HEK293 (cell line): Measurements from ENCODE around the gene ING1.

ENCODE experiments used
- CTCF ChIA-PET: fragments of 350-600 bp; formaldehyde crosslinking; extraction: SDS; loops from one replicate; lab custom pipeline; 2021; ENCODE audit warnings: antibody characterized with exemption; lab: Yijun Ruan, JAX
- POLR2A ChIA-PET: fragments of 300-600 bp; formaldehyde crosslinking; extraction: SDS; loops from one replicate; lab custom pipeline; 2020; ENCODE audit warnings: antibody characterized with exemption, inconsistent platforms; lab: Yijun Ruan, JAX
- H3K27ac ChIP-seq: fragments of 200-500 bp; sonication (Bioruptor generic); 2 replicates; pipeline ENCODE4 v1.5.1; 2014; ENCODE audit warnings: low read depth, low read length, control low read depth, inconsistent platforms; ENCODE audit errors: extremely low read depth
- H3K36me3 ChIP-seq, 2 experiments: fragments of 200-500 bp in 1 of 2; sonication (Bioruptor generic) in 1 of 2; 1 replicate in 1 of 2; 2 replicates in 1 of 2; pipeline ENCODE4 v1.5.1; 2014 to 2017; ENCODE audit warnings: inconsistent platforms in 2 of 2, low read length in 2 of 2; ENCODE audit not compliant: control insufficient read depth in 2 of 2, insufficient read depth in 1 of 2
- H3K4me1 ChIP-seq: fragments of 200-500 bp; sonication (Bioruptor generic); 2 replicates; pipeline ENCODE4 v1.5.1; 2014; ENCODE audit warnings: mild to moderate bottlenecking, low read length, inconsistent platforms; ENCODE audit not compliant: control insufficient read depth, insufficient read depth
- H3K4me3 ChIP-seq: 2 replicates; pipeline ENCODE4 v1.5.1; 2011; ENCODE audit warnings: low read depth, mild to moderate bottlenecking, control low read depth, low read length, moderate library complexity
- H3K9me3 ChIP-seq: fragments of 200-500 bp; sonication (Bioruptor generic); 2 replicates; pipeline ENCODE4 v1.5.1; 2014; ENCODE audit warnings: low read depth, low read length, inconsistent platforms; ENCODE audit not compliant: control insufficient read depth, insufficient read depth
- ATF2 ChIP-seq: fragments of 450-650 bp; formaldehyde crosslinking; IDR thresholded peaks from 2 replicates; pipeline ENCODE4 v1.5.1; 2016; ENCODE audit warnings: missing biosample characterization, missing genetic modification characterization, low read depth
- BCL11A ChIP-seq: fragments of 450-650 bp; formaldehyde crosslinking; IDR thresholded peaks from 2 replicates; pipeline ENCODE4 v1.5.1; 2016; ENCODE audit warnings: low read depth, missing biosample characterization, missing genetic modification characterization
- GLI4 ChIP-seq: fragments of 450-650 bp; formaldehyde crosslinking; IDR thresholded peaks from 2 replicates; pipeline ENCODE4 v1.5.1; 2016; ENCODE audit warnings: missing biosample characterization, missing genetic modification characterization
- KLF9 ChIP-seq: fragments of 450-650 bp; formaldehyde crosslinking; IDR thresholded peaks from 2 replicates; pipeline ENCODE4 v1.5.1; 2016; ENCODE audit warnings: missing biosample characterization, missing genetic modification characterization, low read depth
- PRDM10 ChIP-seq: fragments of 450-650 bp; formaldehyde crosslinking; IDR thresholded peaks from 2 replicates; pipeline ENCODE4 v1.5.1; 2016; ENCODE audit warnings: missing biosample characterization, missing genetic modification characterization
- RBAK ChIP-seq: fragments of 450-650 bp; formaldehyde crosslinking; IDR thresholded peaks from 2 replicates; pipeline ENCODE4 v1.5.1; 2016; ENCODE audit warnings: missing biosample characterization, missing genetic modification characterization
- SP3 ChIP-seq: fragments of 450-650 bp; formaldehyde crosslinking; IDR thresholded peaks from 2 replicates; pipeline ENCODE4 v1.5.1; 2016; ENCODE audit warnings: missing biosample characterization, missing genetic modification characterization
- ZBTB20 ChIP-seq: fragments of 450-650 bp; formaldehyde crosslinking; IDR thresholded peaks from 2 replicates; pipeline ENCODE4 v1.5.1; 2016; ENCODE audit warnings: missing biosample characterization, missing genetic modification characterization
- ZFHX2 ChIP-seq: fragments of 450-650 bp; formaldehyde crosslinking; conservative IDR thresholded peaks from 2 replicates; pipeline ENCODE4 v1.5.1; 2016; ENCODE audit warnings: missing biosample characterization, missing genetic modification characterization
- ZFP41 ChIP-seq: fragments of 450-650 bp; formaldehyde crosslinking; IDR thresholded peaks from 2 replicates; pipeline ENCODE4 v1.5.1; 2016; ENCODE audit warnings: missing biosample characterization, missing genetic modification characterization, borderline replicate concordance
- ZIC2 ChIP-seq: fragments of 450-650 bp; formaldehyde crosslinking; IDR thresholded peaks from 2 replicates; pipeline ENCODE4 v1.5.1; 2016; ENCODE audit warnings: missing biosample characterization, missing genetic modification characterization
- ZNF221 ChIP-seq: fragments of 450-650 bp; formaldehyde crosslinking; IDR thresholded peaks from 2 replicates; pipeline ENCODE4 v1.5.1; 2017; ENCODE audit warnings: missing biosample characterization, missing genetic modification characterization, borderline replicate concordance
- ZNF366 ChIP-seq: fragments of 450-650 bp; formaldehyde crosslinking; conservative IDR thresholded peaks from 2 replicates; pipeline ENCODE4 v1.5.1; 2016; ENCODE audit warnings: missing biosample characterization, missing genetic modification characterization
- ZNF394 ChIP-seq: fragments of 450-650 bp; formaldehyde crosslinking; IDR thresholded peaks from 2 replicates; pipeline ENCODE4 v1.5.1; 2016; ENCODE audit warnings: missing biosample characterization, missing genetic modification characterization, mild to moderate bottlenecking, moderate library complexity, borderline replicate concordance
- ZNF658 ChIP-seq: fragments of 450-650 bp; formaldehyde crosslinking; IDR thresholded peaks from 2 replicates; pipeline ENCODE4; 2016; ENCODE audit warnings: missing biosample characterization, missing genetic modification characterization
- ZNF76 ChIP-seq: fragments of 450-650 bp; formaldehyde crosslinking; IDR thresholded peaks from 2 replicates; pipeline ENCODE4; 2016; ENCODE audit warnings: low read depth, missing biosample characterization, missing genetic modification characterization, borderline replicate concordance
- ZNF768 ChIP-seq: fragments of 450-650 bp; formaldehyde crosslinking; IDR thresholded peaks from 2 replicates; pipeline ENCODE4 v1.5.1; 2018; ENCODE audit warnings: missing biosample characterization, mild to moderate bottlenecking, missing genetic modification characterization
- ZSCAN5A ChIP-seq: fragments of 450-650 bp; formaldehyde crosslinking; IDR thresholded peaks from 2 replicates; pipeline ENCODE4 v1.5.1; 2016; ENCODE audit warnings: missing biosample characterization, missing genetic modification characterization
- TF ChIP-seq, protein P1 (sequence below): fragments of 450-650 bp; formaldehyde crosslinking; IDR thresholded peaks from 2 replicates; pipeline ENCODE4 v1.5.1; 2016; ENCODE audit warnings: missing biosample characterization, missing genetic modification characterization
- TF ChIP-seq, protein P2 (sequence below): IDR thresholded peaks from 2 replicates; pipeline ENCODE4 v1.6.1; 2011; ENCODE audit warnings: mild to moderate bottlenecking, low read depth, low read length, borderline replicate concordance

ING1 gene

GRCh38 chr13:110706570-110707372, 6.7 kb upstream of the ING1 start:
- Histone ChIP-seq H3K27ac (no peak overlapping the region), H3K36me3 (peaks cover 0 to 17% of the 10 kb centered on the region in 2 experiments; a peak in 1 of 3 replicates), H3K9me3 (no peaks in the 10 kb centered on the region), H3K4me3 (peak overlapping the region; percentile 40), H3K4me1 (peaks cover 3% of the 10 kb centered on the region; the same call in 1 of the 2 replicates)
- CTCF ChIA-PET: no interaction called here
- TF ChIP-seq ZBTB20 (tag by site-specific recombination): 0 out of 2 replicates have a peak, but pooled peaks have one; percentile 1
- TF ChIP-seq, protein P1, sequence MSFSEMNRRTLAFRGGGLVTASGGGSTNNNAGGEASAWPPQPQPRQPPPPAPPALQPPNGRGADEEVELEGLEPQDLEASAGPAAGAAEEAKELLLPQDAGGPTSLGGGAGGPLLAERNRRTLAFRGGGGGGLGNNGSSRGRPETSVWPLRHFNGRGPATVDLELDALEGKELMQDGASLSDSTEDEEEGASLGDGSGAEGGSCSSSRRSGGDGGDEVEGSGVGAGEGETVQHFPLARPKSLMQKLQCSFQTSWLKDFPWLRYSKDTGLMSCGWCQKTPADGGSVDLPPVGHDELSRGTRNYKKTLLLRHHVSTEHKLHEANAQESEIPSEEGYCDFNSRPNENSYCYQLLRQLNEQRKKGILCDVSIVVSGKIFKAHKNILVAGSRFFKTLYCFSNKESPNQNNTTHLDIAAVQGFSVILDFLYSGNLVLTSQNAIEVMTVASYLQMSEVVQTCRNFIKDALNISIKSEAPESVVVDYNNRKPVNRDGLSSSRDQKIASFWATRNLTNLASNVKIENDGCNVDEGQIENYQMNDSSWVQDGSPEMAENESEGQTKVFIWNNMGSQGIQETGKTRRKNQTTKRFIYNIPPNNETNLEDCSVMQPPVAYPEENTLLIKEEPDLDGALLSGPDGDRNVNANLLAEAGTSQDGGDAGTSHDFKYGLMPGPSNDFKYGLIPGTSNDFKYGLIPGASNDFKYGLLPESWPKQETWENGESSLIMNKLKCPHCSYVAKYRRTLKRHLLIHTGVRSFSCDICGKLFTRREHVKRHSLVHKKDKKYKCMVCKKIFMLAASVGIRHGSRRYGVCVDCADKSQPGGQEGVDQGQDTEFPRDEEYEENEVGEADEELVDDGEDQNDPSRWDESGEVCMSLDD (tag by site-specific recombination): peak; percentile 100
- peak; percentile 83; the same call in 1 of the 2 replicates for TF ChIP-seq GLI4
- TF ChIP-seq ZNF221 (tag by site-specific recombination): no peak
- TF ChIP-seq ZSCAN5A (tag by site-specific recombination): peak; percentile 7; the same call in 1 of the 2 replicates
- POLR2A ChIA-PET: interaction anchor here (2.8 kb wide), 1 partner anchor 9 kb away, joined by 35 read pairs; no protein-coding TSS in a partner anchor

- peaks cover 2% of the 10 kb centered on the region; the same call in 1 of the 2 replicates for H3K4me1 ChIP-seq
- no peaks in the 10 kb centered on the region for H3K9me3 ChIP-seq
- CTCF ChIA-PET: interaction anchor here (1.4 kb wide), 1 partner anchor 256 kb away, joined by 3 read pairs; no protein-coding TSS in a partner anchor
- H3K36me3 ChIP-seq: no peaks in the 10 kb centered on the region
- POLR2A ChIA-PET: interaction anchor here (0.6 to 1.6 kb wide), 10 partner anchors 10 to 203 kb away, joined by 3 to 12 read pairs (median 3); partner anchors contain the start of genes ANKRD10 and NAXD
- peak overlapping the region; percentile 96 for H3K4me3 ChIP-seq
- H3K27ac ChIP-seq: peak overlapping the region; percentile 71
- no peak for TF ChIP-seq RBAK
- TF ChIP-seq, protein P2, sequence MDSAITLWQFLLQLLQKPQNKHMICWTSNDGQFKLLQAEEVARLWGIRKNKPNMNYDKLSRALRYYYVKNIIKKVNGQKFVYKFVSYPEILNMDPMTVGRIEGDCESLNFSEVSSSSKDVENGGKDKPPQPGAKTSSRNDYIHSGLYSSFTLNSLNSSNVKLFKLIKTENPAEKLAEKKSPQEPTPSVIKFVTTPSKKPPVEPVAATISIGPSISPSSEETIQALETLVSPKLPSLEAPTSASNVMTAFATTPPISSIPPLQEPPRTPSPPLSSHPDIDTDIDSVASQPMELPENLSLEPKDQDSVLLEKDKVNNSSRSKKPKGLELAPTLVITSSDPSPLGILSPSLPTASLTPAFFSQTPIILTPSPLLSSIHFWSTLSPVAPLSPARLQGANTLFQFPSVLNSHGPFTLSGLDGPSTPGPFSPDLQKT: no peak
- TF ChIP-seq BCL11A (tag by site-specific recombination): no peak
- peak; percentile 55; the same call in 1 of the 2 replicates for TF ChIP-seq ZNF76 (tag by site-specific recombination)
- no peak for TF ChIP-seq ZFP41 (tag by site-specific recombination)
- TF ChIP-seq ZNF394 (tag by site-specific recombination): no peak; the same call in 1 of the 2 replicates
- no peak for TF ChIP-seq ZNF658 (tag by site-specific recombination)
- peak; percentile 43; the same call in 1 of the 2 replicates for TF ChIP-seq KLF9 (tag by site-specific recombination)
- TF ChIP-seq PRDM10 (tag by site-specific recombination): peak; percentile 41; the same call in 1 of the 2 replicates
- no peak for TF ChIP-seq ATF2
- TF ChIP-seq ZIC2 (tag by site-specific recombination): peak; percentile 85
- 0 out of 2 replicates have a peak, but pooled peaks have one; percentile 42 for TF ChIP-seq ZNF366 (tag by site-specific recombination)
- 0 out of 2 replicates have a peak, but pooled peaks have one; percentile 19 for TF ChIP-seq ZFHX2 (tag by site-specific recombination)
- TF ChIP-seq SP3 (tag by site-specific recombination): peak; percentile 54
- no peak for TF ChIP-seq ZNF768 (tag by site-specific recombination)
These were observed 1.2 kb upstream of the ING1 start for GRCh38 chr13:110712081-110712848.
